Measurements from ENCODE around the gene NACC2.

DNA sequence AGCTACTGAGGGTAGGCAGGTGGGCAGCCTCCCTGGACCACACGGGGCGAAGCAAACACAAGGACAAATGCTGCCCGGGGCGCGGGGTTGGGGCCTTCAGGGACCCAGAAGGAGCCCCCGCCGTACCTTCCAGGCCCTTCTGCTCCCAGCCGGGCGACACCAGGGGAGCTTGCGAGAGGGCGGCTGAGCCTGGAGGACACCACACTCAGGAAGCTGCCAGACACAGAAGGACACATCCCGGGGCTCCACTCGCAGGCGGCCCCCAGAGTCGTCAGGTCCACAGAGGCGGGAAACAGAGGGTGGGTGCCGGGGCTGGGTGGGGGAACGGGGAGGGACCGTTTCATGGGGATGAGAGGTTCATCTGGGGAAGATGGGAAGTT, 75.4 kb downstream of the NACC2 start:
- no peak for TF ChIP-seq POLR2AphosphoS5 (IDR thresholded peaks at IDR 0.05)
- TF ChIP-seq POLR2A (IDR thresholded peaks at IDR 0.05): no peak

Measured in prostate gland (tissue), 1 donor.